Gastroesophageal sphincter (tissue), 3 donors: Measurements from ENCODE around the gene DLG4.

Source experiments
- CTCF ChIP-seq, 4 experiments: fragments of 200-600 bp in 2 of 4; fragments of 450-650 bp in 2 of 4; sonication (generic) in 1 of 4; IDR thresholded peaks; one replicate each; pipeline ENCODE4 v1.5.1; 2017 to 2019; ENCODE audit warnings: antibody characterized with exemption in 4 of 4, mild to moderate bottlenecking in 2 of 4, moderate library complexity in 2 of 4
- EP300 ChIP-seq: sonication (generic); formaldehyde crosslinking; IDR thresholded peaks from one replicate; pipeline ENCODE4 v1.6.1; 2017; ENCODE audit warnings: antibody characterized with exemption, mild to moderate bottlenecking
- POLR2A ChIP-seq, 2 donors: fragments of 450-650 bp; IDR thresholded peaks; one replicate each; pipeline ENCODE4 v1.6.1; 2017; ENCODE audit warnings: antibody characterized with exemption in 2 of 2, mild to moderate bottlenecking in 2 of 2, moderate library complexity in 1 of 2

- TF ChIP-seq CTCF (IDR thresholded peaks at IDR 0.05): no peak
- TF ChIP-seq POLR2A (IDR thresholded peaks at IDR 0.05): no peak
- TF ChIP-seq EP300: no peak
Observed at GRCh38 chr17:7184091-7184488, 35.5 kb downstream of the DLG4 start.
